Epithelial cell of esophagus (primary cell): ENCODE results near the gene MTHFD1L.
"Not testable (repeated sequence)": the region's sequence is repeated elsewhere in the genome, so short reads cannot be mapped to it uniquely, and the experiment has no call there.

Experiments
- DNase-seq: peaks from one replicate; pipeline ENCODE4 v3.0.0; 2010; ENCODE audit warnings: low read depth
- H3K4me3 ChIP-seq: 2 replicates; pipeline ENCODE4 v1.5.1; 2011; ENCODE audit warnings: mild to moderate bottlenecking, low read length, control low read depth
- CTCF ChIP-seq: IDR thresholded peaks from 2 replicates; pipeline ENCODE4 v1.5.1; 2011; ENCODE audit warnings: low read depth, mild to moderate bottlenecking, low read length, control low read depth, inconsistent platforms; ENCODE audit not compliant: insufficient read depth; ENCODE audit errors: missing control alignments

Gene MTHFD1L

GRCh38 chr6:150857062-150857944 lies 8.2 kb upstream of the MTHFD1L start:
- no peak overlapping the region for H3K4me3 ChIP-seq
- DNase-seq = peak; percentile 92
- TF ChIP-seq CTCF = no peak

GRCh38 chr6:150857945-150858308 lies 7.6 kb upstream of the MTHFD1L start:
- no peak for DNase-seq
- TF ChIP-seq CTCF = no peak
- no peak overlapping the region for H3K4me3 ChIP-seq

GRCh38 chr6:150861448-150862168 lies 3.9 kb upstream of the MTHFD1L start:
- DNase-seq, H3K4me3 ChIP-seq: not testable (repeated sequence)

- H3K4me3 ChIP-seq = no peak overlapping the region
- TF ChIP-seq CTCF = no peak
- DNase-seq = no peak
Observed at GRCh38 chr6:150863213-150863928, 2.1 kb upstream of the MTHFD1L start.

- no peak for DNase-seq
- no peak for TF ChIP-seq CTCF
- H3K4me3 ChIP-seq = peak overlapping the region; percentile 67
Observed at GRCh38 chr6:150865043-150865405, 478 bp upstream of the MTHFD1L start.

- peak overlapping the region; percentile 67 for H3K4me3 ChIP-seq
- TF ChIP-seq CTCF = no peak
Observed at GRCh38 chr6:150866147-150866990, 867 bp downstream of the MTHFD1L start.

GRCh38 chr6:150866991-150867501 lies 1.5 kb downstream of the MTHFD1L start:
- peak overlapping the region; percentile 67 for H3K4me3 ChIP-seq
- TF ChIP-seq CTCF = no peak
- DNase-seq = no peak

More at GRCh38 chr6:150866147-150866990, 867 bp downstream of the MTHFD1L start:
- DNase-seq = peak; percentile 88
